H9 (cell line): ENCODE measurements around the gene EFNA5. TPM values are rescaled to one million over a fixed set of nuclear protein-coding genes. Genes with fewer than 3 reads are reported as not detected.

Experiments
- DNase-seq: peaks from one replicate; pipeline ENCODE4 v3.0.0-alpha.2; 2017
- H2AFZ ChIP-seq: one replicate; pipeline ENCODE4 v1.6.1; 2013; ENCODE audit warnings: mild to moderate bottlenecking, low read length, control low read depth, moderate library complexity
- H2AK5ac ChIP-seq: 2 replicates; pipeline ENCODE4 v1.6.1; 2013; ENCODE audit warnings: low read length, control low read depth, mixed read lengths; ENCODE audit not compliant: insufficient read length
- H2BK120ac ChIP-seq: one replicate; pipeline ENCODE4 v1.6.1; 2013; ENCODE audit warnings: low read depth, mild to moderate bottlenecking, low read length, control low read depth, inconsistent platforms; ENCODE audit not compliant: poor library complexity, severe bottlenecking
- H2BK12ac ChIP-seq: 2 replicates; pipeline ENCODE4 v1.6.1; 2013; ENCODE audit warnings: low read length, control low read depth, mixed read lengths, low read depth; ENCODE audit not compliant: insufficient read length
- H2BK15ac ChIP-seq: 2 replicates; pipeline ENCODE4 v1.6.1; 2013; ENCODE audit warnings: low read depth, low read length, control low read depth
- H2BK20ac ChIP-seq: one replicate; pipeline ENCODE4 v1.6.1; 2013; ENCODE audit warnings: low read depth, mild to moderate bottlenecking, low read length, control low read depth, inconsistent platforms; ENCODE audit not compliant: poor library complexity, severe bottlenecking
- H2BK5ac ChIP-seq: 2 replicates; pipeline ENCODE4 v1.6.1; 2013; ENCODE audit warnings: low read length, control low read depth, mixed read lengths; ENCODE audit not compliant: insufficient read length
- H3K14ac ChIP-seq: 2 replicates; pipeline ENCODE4 v1.6.1; 2013; ENCODE audit warnings: low read length, control low read depth; ENCODE audit not compliant: insufficient read depth
- H3K18ac ChIP-seq: 2 replicates; pipeline ENCODE4 v1.6.1; 2013; ENCODE audit warnings: low read depth, mild to moderate bottlenecking, mixed read lengths, low read length, control low read depth; ENCODE audit not compliant: insufficient read length
- H3K23ac ChIP-seq: 2 replicates; pipeline ENCODE4 v1.6.1; 2013; ENCODE audit warnings: low read length, control low read depth, mixed read lengths, low read depth; ENCODE audit not compliant: insufficient read length
- H3K23me2 ChIP-seq: 2 replicates; pipeline ENCODE4 v1.6.1; 2013; ENCODE audit warnings: low read depth, mild to moderate bottlenecking, mixed read lengths, low read length, control low read depth; ENCODE audit not compliant: insufficient read length, poor library complexity, severe bottlenecking
- H3K27ac ChIP-seq: 2 replicates; pipeline ENCODE4 v1.5.1; 2013; ENCODE audit warnings: low read length, control low read depth, mixed read lengths, low read depth; ENCODE audit not compliant: insufficient read length
- H3K27me3 ChIP-seq: 2 replicates; pipeline ENCODE4 v1.6.1; 2013; ENCODE audit warnings: low read length, control low read depth, inconsistent platforms; ENCODE audit not compliant: insufficient read depth
- H3K4ac ChIP-seq: 2 replicates; pipeline ENCODE4 v1.6.1; 2013; ENCODE audit warnings: low read depth, mild to moderate bottlenecking, control low read depth, inconsistent platforms, low read length, moderate library complexity
- H3K4me1 ChIP-seq: 2 replicates; pipeline ENCODE4 v1.6.1; 2013; ENCODE audit warnings: low read length, control low read depth, inconsistent platforms; ENCODE audit not compliant: insufficient read depth
- H3K4me2 ChIP-seq: 2 replicates; pipeline ENCODE4 v1.6.1; 2013; ENCODE audit warnings: low read length, control low read depth, mixed read lengths; ENCODE audit not compliant: insufficient read length, insufficient read depth
- H3K56ac ChIP-seq: 2 replicates; pipeline ENCODE4 v1.6.1; 2013; ENCODE audit warnings: low read depth, mild to moderate bottlenecking, mixed read lengths, low read length, control low read depth; ENCODE audit not compliant: insufficient read length
- H3K79me1 ChIP-seq: 2 replicates; pipeline ENCODE4 v1.6.1; 2013; ENCODE audit warnings: low read depth, mild to moderate bottlenecking, moderate library complexity, low read length, control low read depth, inconsistent platforms; ENCODE audit not compliant: insufficient read depth, poor library complexity, severe bottlenecking
- H3K79me2 ChIP-seq: 2 replicates; pipeline ENCODE4 v1.6.1; 2013; ENCODE audit warnings: low read length, control low read depth, inconsistent platforms; ENCODE audit not compliant: insufficient read depth
- H3K9ac ChIP-seq: 2 replicates; pipeline ENCODE4 v1.6.1; 2013; ENCODE audit warnings: low read length, control low read depth, mixed read lengths; ENCODE audit not compliant: insufficient read length; ENCODE audit errors: extremely low read depth
- H3K9me3 ChIP-seq: one replicate; pipeline ENCODE4 v1.6.1; 2013; ENCODE audit warnings: low read depth, low read length, inconsistent platforms; ENCODE audit not compliant: control insufficient read depth
- H3T11ph ChIP-seq: one replicate; pipeline ENCODE4 v1.6.1; 2013; ENCODE audit warnings: mild to moderate bottlenecking, low read length, control low read depth, inconsistent platforms
- H4K20me1 ChIP-seq: one replicate; pipeline ENCODE4 v1.6.1; 2013; ENCODE audit not compliant: control insufficient read depth, insufficient read length, insufficient read depth
- H4K5ac ChIP-seq: 2 replicates; pipeline ENCODE4 v1.6.1; 2013; ENCODE audit warnings: low read depth, mild to moderate bottlenecking, mixed read lengths, low read length, control low read depth; ENCODE audit not compliant: insufficient read length
- H4K8ac ChIP-seq: replicated peaks from 2 replicates; pipeline ENCODE4 v1.6.1; 2013; ENCODE audit warnings: low read length, control low read depth, mixed read lengths, low read depth; ENCODE audit not compliant: insufficient read length
- H4K91ac ChIP-seq: 2 replicates; pipeline ENCODE4 v1.6.1; 2013; ENCODE audit warnings: low read depth, mild to moderate bottlenecking, moderate library complexity, mixed read lengths, low read length, control low read depth; ENCODE audit not compliant: insufficient read length
- H3K27ac Mint-ChIP-seq, 3 experiments: 2 replicates in 2 of 3; 3 replicates in 1 of 3; pipeline ENCODE4 v1.8.0; 2020 to 2021; ENCODE audit warnings: mixed read lengths in 3 of 3, mild to moderate bottlenecking in 1 of 3, moderate library complexity in 1 of 3
- H3K27me3 Mint-ChIP-seq: 2 replicates; pipeline ENCODE4 v1.8.0; 2021; ENCODE audit warnings: low read depth, mild to moderate bottlenecking, moderate library complexity, mixed read lengths
- H3K36me3 Mint-ChIP-seq, 3 experiments: 2 replicates in 2 of 3; 3 replicates in 1 of 3; pipeline ENCODE4 v1.8.0; 2020 to 2021; ENCODE audit warnings: low read depth in 3 of 3, mixed read lengths in 3 of 3; ENCODE audit not compliant: insufficient read depth in 1 of 3
- H3K4me1 Mint-ChIP-seq, 2 experiments: 2 replicates each; pipeline ENCODE4 v1.8.0; 2020; ENCODE audit warnings: mixed read lengths in 2 of 2
- H3K4me3 Mint-ChIP-seq, 2 experiments: 2 replicates in 1 of 2; 3 replicates in 1 of 2; pipeline ENCODE4 v1.8.0; 2020 to 2021; ENCODE audit warnings: mild to moderate bottlenecking in 2 of 2, mixed read lengths in 2 of 2, moderate library complexity in 1 of 2
- H3K9me3 Mint-ChIP-seq, 2 experiments: 2 replicates in 1 of 2; 3 replicates in 1 of 2; pipeline ENCODE4 v1.8.0; 2020; ENCODE audit warnings: mild to moderate bottlenecking in 2 of 2, mixed read lengths in 2 of 2, moderate library complexity in 1 of 2
- CTCF ChIP-seq: fragments of 200-600 bp; sonication (generic); conservative IDR thresholded peaks from 3 replicates; pipeline ENCODE4 v1.8.0; 2021; ENCODE audit warnings: antibody characterized with exemption, mild to moderate bottlenecking
- WGBS: extraction: QIAGEN DNeasy Blood & Tissue Kit; methylation state at CpG from one replicate; pipeline ENCODE4 v1.1.7; 2013; ENCODE audit warnings: missing lambda C conversion rate, low lambda C conversion rate, mixed read lengths; ENCODE audit not compliant: insufficient read length; ENCODE audit errors: extremely low coverage; 5-methylcytosine and 5-hydroxymethylcytosine counted together
- total RNA-seq: library from RNA; stranded (reverse); gene quantifications from 2 replicates; pipeline ENCODE4 v1.2.1, GENCODE V29; 2021

Gene EFNA5
- total RNA-seq, 1 experiment from 2014 or later, result 20.4 TPM

- no peaks in the 10 kb centered on the region for H3K27me3 Mint-ChIP-seq
- Histone ChIP-seq H3K27ac (no peak overlapping the region), H3K9me3 (no peaks in the 10 kb centered on the region), H4K8ac (no peak overlapping the region), H3K56ac (no peak overlapping the region), H2BK120ac (no peak overlapping the region), H3K18ac (no peak overlapping the region), H3K23me2 (no peaks in the 10 kb centered on the region), H3T11ph (no peak overlapping the region), H2BK12ac (no peak overlapping the region), H4K5ac (no peak overlapping the region), H2BK15ac (no peak overlapping the region), H3K14ac (no peak overlapping the region), H3K27me3 (no peaks in the 10 kb centered on the region), H3K23ac (no peak overlapping the region), H2AK5ac (no peak overlapping the region), H3K4ac (no peak overlapping the region), H3K9ac (no peak overlapping the region), H2AFZ (no peak overlapping the region), H3K79me2 (no peaks in the 10 kb centered on the region), H3K4me1 (peaks cover 23% of the 10 kb centered on the region; the same call in 1 of the 2 replicates), H2BK20ac (no peak overlapping the region), H4K91ac (no peak overlapping the region), H2BK5ac (no peak overlapping the region), H3K79me1 (no peaks in the 10 kb centered on the region), H4K20me1 (no peaks in the 10 kb centered on the region), H3K4me2 (no peak overlapping the region)
- no peak for TF ChIP-seq CTCF
- H3K4me1 Mint-ChIP-seq, result peaks cover 74 to 76% of the 10 kb centered on the region in 2 experiments
- no peak overlapping the region for H3K4me3 Mint-ChIP-seq
- peak overlapping the region in 2 of 3 experiments; percentile 38 to 94; a peak in 5 of 7 replicates for H3K27ac Mint-ChIP-seq
- no peak for DNase-seq
- no CpG with 5 or more reads among the region's 2 CpGs for WGBS
- no peaks in the 10 kb centered on the region; a peak in 2 of 5 replicates for H3K9me3 Mint-ChIP-seq
- no peaks in the 10 kb centered on the region for H3K36me3 Mint-ChIP-seq
Measured at GRCh38 chr5:107566986-107567385, 103.8 kb downstream of the EFNA5 start.
